Activated naive CD8-positive, alpha-beta T cell treated with anti-CD3 and anti-CD28 coated beads, Interleukin-2, amount 50 U/mL, for 24 hours (primary cell): Measurements from ENCODE around the gene PPP1R14B.

Experiments used
- ATAC-seq: fragments of 150-1000 bp; cut with Tn5 transposase; one replicate; pipeline ENCODE4 v1.10.0; 2021
- DNase-seq: peaks from one replicate; pipeline ENCODE4 v3.0.0; 2021
- H3K27ac Mint-ChIP-seq: one replicate; pipeline ENCODE4 v1.8.0; 2021; ENCODE audit warnings: mild to moderate bottlenecking, mixed read lengths
- H3K27me3 Mint-ChIP-seq: one replicate; pipeline ENCODE4 v1.8.0; 2021; ENCODE audit warnings: mixed read lengths
- H3K36me3 Mint-ChIP-seq: one replicate; pipeline ENCODE4 v1.8.0; 2021; ENCODE audit warnings: low read depth, mixed read lengths
- H3K4me1 Mint-ChIP-seq: one replicate; pipeline ENCODE4 v1.8.0; 2021; ENCODE audit warnings: mixed read lengths
- H3K4me3 Mint-ChIP-seq: one replicate; pipeline ENCODE4 v1.8.0; 2021; ENCODE audit warnings: mild to moderate bottlenecking, moderate library complexity, mixed read lengths
- H3K9me3 Mint-ChIP-seq: one replicate; pipeline ENCODE4 v1.8.0; 2021; ENCODE audit warnings: mixed read lengths

PPP1R14B gene

GRCh38 chr11:64268025-64268892 lies 21.5 kb upstream of the PPP1R14B start:
- ATAC-seq (no peak), DNase-seq (no peak)
- H3K27me3 Mint-ChIP-seq, result no peaks in the 10 kb centered on the region
- peak overlapping the region; percentile 91 for H3K27ac Mint-ChIP-seq
- peaks cover 28% of the 10 kb centered on the region for H3K4me1 Mint-ChIP-seq
- peak overlapping the region; percentile 98 for H3K4me3 Mint-ChIP-seq
- peaks cover 9% of the 10 kb centered on the region for H3K36me3 Mint-ChIP-seq
- H3K9me3 Mint-ChIP-seq, result no peaks in the 10 kb centered on the region

- DNase-seq (no peak), ATAC-seq (no peak)
- Mint-ChIP-seq H3K27ac (peak overlapping the region; percentile 46), H3K4me3 (peak overlapping the region; percentile 98), H3K4me1 (peaks cover 27% of the 10 kb centered on the region), H3K27me3 (no peaks in the 10 kb centered on the region), H3K36me3 (peaks cover 9% of the 10 kb centered on the region), H3K9me3 (no peaks in the 10 kb centered on the region)
Measured at GRCh38 chr11:64267207-64267945, 20.6 kb upstream of the PPP1R14B start.

- DNase-seq (no peak), ATAC-seq (no peak)
- H3K36me3 Mint-ChIP-seq, result peaks cover 9% of the 10 kb centered on the region
- H3K4me1 Mint-ChIP-seq, result peaks cover 21% of the 10 kb centered on the region
- H3K9me3 Mint-ChIP-seq, result no peaks in the 10 kb centered on the region
- no peaks in the 10 kb centered on the region for H3K27me3 Mint-ChIP-seq
- H3K4me3 Mint-ChIP-seq, result no peak overlapping the region
- H3K27ac Mint-ChIP-seq, result no peak overlapping the region
Measured at GRCh38 chr11:64266339-64266738, 19.6 kb upstream of the PPP1R14B start.

- ATAC-seq (no peak), DNase-seq (no peak)
- Mint-ChIP-seq H3K4me1 (peaks cover 20% of the 10 kb centered on the region), H3K36me3 (peaks cover 9% of the 10 kb centered on the region), H3K27me3 (no peaks in the 10 kb centered on the region), H3K9me3 (no peaks in the 10 kb centered on the region), H3K4me3 (no peak overlapping the region), H3K27ac (no peak overlapping the region)
Measured at GRCh38 chr11:64265176-64266160, 18.7 kb upstream of the PPP1R14B start.

GRCh38 chr11:64264371-64264852 lies 17.7 kb upstream of the PPP1R14B start:
- DNase-seq, result no peak
- Mint-ChIP-seq H3K4me3 (no peak overlapping the region), H3K9me3 (no peaks in the 10 kb centered on the region), H3K36me3 (peaks cover 8% of the 10 kb centered on the region), H3K27me3 (no peaks in the 10 kb centered on the region), H3K4me1 (peaks cover 25% of the 10 kb centered on the region), H3K27ac (no peak overlapping the region)
- no peak for ATAC-seq

DNA sequence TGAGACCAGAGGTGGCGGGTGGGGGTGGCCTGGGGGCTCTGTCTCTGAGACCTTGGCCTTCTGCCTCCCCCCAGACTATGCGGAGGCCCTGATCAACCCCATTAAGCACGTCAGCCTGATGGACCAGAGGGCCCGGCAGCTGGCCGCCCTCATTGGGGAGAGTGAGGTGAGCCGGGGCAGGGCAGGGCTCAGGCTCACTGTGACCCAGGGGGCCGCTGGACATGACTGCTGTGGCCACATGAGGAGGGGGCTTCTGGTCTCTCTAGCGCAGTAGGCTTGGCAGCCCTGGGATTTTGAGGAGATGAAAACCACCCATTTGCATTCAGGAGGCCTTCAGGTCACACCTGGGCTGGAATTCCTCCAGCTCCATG lies 17.2 kb upstream of the PPP1R14B start:
- ATAC-seq, result no peak
- H3K4me3 Mint-ChIP-seq, result no peak overlapping the region
- H3K4me1 Mint-ChIP-seq, result peaks cover 24% of the 10 kb centered on the region
- no peak overlapping the region for H3K27ac Mint-ChIP-seq
- no peaks in the 10 kb centered on the region for H3K9me3 Mint-ChIP-seq
- DNase-seq, result no peak
- peaks cover 6% of the 10 kb centered on the region for H3K36me3 Mint-ChIP-seq
- no peaks in the 10 kb centered on the region for H3K27me3 Mint-ChIP-seq

GRCh38 chr11:64263021-64263946 lies 16.5 kb upstream of the PPP1R14B start:
- Mint-ChIP-seq H3K4me1 (peaks cover 18% of the 10 kb centered on the region), H3K27me3 (no peaks in the 10 kb centered on the region), H3K36me3 (peaks cover 4% of the 10 kb centered on the region), H3K27ac (no peak overlapping the region), H3K9me3 (no peaks in the 10 kb centered on the region), H3K4me3 (no peak overlapping the region)
- DNase-seq (no peak), ATAC-seq (no peak)

GRCh38 chr11:64262271-64263002 lies 15.7 kb upstream of the PPP1R14B start:
- ATAC-seq, result no peak
- DNase-seq, result no peak
- Mint-ChIP-seq H3K27me3 (no peaks in the 10 kb centered on the region), H3K27ac (no peak overlapping the region), H3K36me3 (peaks cover 3% of the 10 kb centered on the region), H3K4me1 (peaks cover 11% of the 10 kb centered on the region), H3K9me3 (no peaks in the 10 kb centered on the region), H3K4me3 (no peak overlapping the region)

GRCh38 chr11:64261556-64262080 lies 14.9 kb upstream of the PPP1R14B start:
- no peak overlapping the region for H3K27ac Mint-ChIP-seq
- DNase-seq, result no peak
- H3K4me1 Mint-ChIP-seq, result peaks cover 11% of the 10 kb centered on the region
- no peaks in the 10 kb centered on the region for H3K9me3 Mint-ChIP-seq
- no peaks in the 10 kb centered on the region for H3K27me3 Mint-ChIP-seq
- peaks cover 3% of the 10 kb centered on the region for H3K36me3 Mint-ChIP-seq
- H3K4me3 Mint-ChIP-seq, result no peak overlapping the region
- ATAC-seq, result no peak

- peaks cover 11% of the 10 kb centered on the region for H3K4me1 Mint-ChIP-seq
- no peak overlapping the region for H3K4me3 Mint-ChIP-seq
- H3K27me3 Mint-ChIP-seq, result no peaks in the 10 kb centered on the region
- no peaks in the 10 kb centered on the region for H3K9me3 Mint-ChIP-seq
- peaks cover 3% of the 10 kb centered on the region for H3K36me3 Mint-ChIP-seq
- DNase-seq (no peak), ATAC-seq (peak; percentile 31)
- no peak overlapping the region for H3K27ac Mint-ChIP-seq
Measured at GRCh38 chr11:64260147-64260708, 13.5 kb upstream of the PPP1R14B start.

- no peaks in the 10 kb centered on the region for H3K9me3 Mint-ChIP-seq
- no peak for DNase-seq
- no peak overlapping the region for H3K27ac Mint-ChIP-seq
- no peak overlapping the region for H3K4me3 Mint-ChIP-seq
- peak; percentile 50 for ATAC-seq
- peaks cover 11% of the 10 kb centered on the region for H3K4me1 Mint-ChIP-seq
- peaks cover 3% of the 10 kb centered on the region for H3K36me3 Mint-ChIP-seq
- H3K27me3 Mint-ChIP-seq, result no peaks in the 10 kb centered on the region
Measured at GRCh38 chr11:64259533-64260067, 12.9 kb upstream of the PPP1R14B start.

- H3K9me3 Mint-ChIP-seq, result no peaks in the 10 kb centered on the region
- H3K36me3 Mint-ChIP-seq, result peaks cover 3% of the 10 kb centered on the region
- ATAC-seq, result no peak
Measured at GRCh38 chr11:64258946-64259532, 12.3 kb upstream of the PPP1R14B start.

More at GRCh38 chr11:64258946-64259532, 12.3 kb upstream of the PPP1R14B start:
- H3K4me1 Mint-ChIP-seq, result peaks cover 11% of the 10 kb centered on the region
- no peak overlapping the region for H3K27ac Mint-ChIP-seq
- no peaks in the 10 kb centered on the region for H3K27me3 Mint-ChIP-seq
- no peak for DNase-seq
- no peak overlapping the region for H3K4me3 Mint-ChIP-seq
